HEK293 (cell line): ENCODE results near the gene INCA1.

Experiments
- CTCF ChIP-seq: fragments of 450-650 bp; formaldehyde crosslinking; IDR thresholded peaks from 2 replicates; pipeline ENCODE4 v1.5.1; 2016; ENCODE audit warnings: missing biosample characterization, missing genetic modification characterization
- MZF1 ChIP-seq: fragments of 450-650 bp; formaldehyde crosslinking; IDR thresholded peaks from 2 replicates; pipeline ENCODE4 v1.5.1; 2017; ENCODE audit warnings: missing biosample characterization, missing genetic modification characterization, borderline replicate concordance
- SETDB1 ChIP-seq: IDR thresholded peaks from one replicate; pipeline ENCODE4 v1.6.1; 2017; ENCODE audit warnings: mild to moderate bottlenecking, low read length, moderate library complexity, mixed read lengths; ENCODE audit not compliant: insufficient read length
- TCF7L2 ChIP-seq: IDR thresholded peaks from 2 replicates; pipeline ENCODE4 v1.6.1; 2011; ENCODE audit warnings: low read depth, mild to moderate bottlenecking, inconsistent platforms, low read length, moderate library complexity, borderline replicate concordance
- YY1 ChIP-seq: fragments of 450-650 bp; formaldehyde crosslinking; IDR thresholded peaks from 2 replicates; pipeline ENCODE4 v1.5.1; 2018; ENCODE audit warnings: missing biosample characterization, missing genetic modification characterization
- ZBTB26 ChIP-seq: fragments of 450-650 bp; formaldehyde crosslinking; optimal IDR thresholded peaks from 2 replicates; pipeline ENCODE3; 2016; ENCODE audit warnings: missing biosample characterization, mild to moderate bottlenecking, missing genetic modification characterization
- ZNF157 ChIP-seq: fragments of 450-650 bp; formaldehyde crosslinking; IDR thresholded peaks from 2 replicates; pipeline ENCODE4 v1.5.1; 2016; ENCODE audit warnings: missing biosample characterization, missing genetic modification characterization
- ZNF274 ChIP-seq, 2 experiments: fragments of 200-500 bp in 1 of 2; fragments of 450-650 bp in 1 of 2; sonication (Bioruptor generic) in 1 of 2; formaldehyde crosslinking in 1 of 2; IDR thresholded peaks; 2 replicates each; pipeline versions ENCODE4 v1.5.1 to v1.6.1; 2014 to 2016; ENCODE audit warnings: borderline replicate concordance in 1 of 2, inconsistent platforms in 1 of 2, low read length in 1 of 2, missing biosample characterization in 1 of 2, missing genetic modification characterization in 1 of 2
- ZNF391 ChIP-seq: fragments of 450-650 bp; formaldehyde crosslinking; IDR thresholded peaks from 2 replicates; pipeline ENCODE4 v1.5.1; 2016; ENCODE audit warnings: low read depth, missing biosample characterization, missing genetic modification characterization, borderline replicate concordance
- ZNF423 ChIP-seq: fragments of 450-650 bp; formaldehyde crosslinking; IDR thresholded peaks from 2 replicates; pipeline ENCODE4 v1.5.1; 2016; ENCODE audit warnings: missing biosample characterization, missing genetic modification characterization
- ZNF645 ChIP-seq: fragments of 450-650 bp; formaldehyde crosslinking; IDR thresholded peaks from 2 replicates; pipeline ENCODE4; 2016; ENCODE audit warnings: missing biosample characterization, missing genetic modification characterization
- TF ChIP-seq, protein P1 (sequence below): fragments of 450-650 bp; formaldehyde crosslinking; conservative IDR thresholded peaks from 2 replicates; pipeline ENCODE4 v1.5.1; 2016; ENCODE audit warnings: low read depth, missing biosample characterization, missing genetic modification characterization
- TF ChIP-seq, protein P2 (sequence below): fragments of 450-650 bp; formaldehyde crosslinking; IDR thresholded peaks from 2 replicates; pipeline ENCODE4 v1.5.1; 2016; ENCODE audit warnings: missing biosample characterization, missing genetic modification characterization

DNA sequence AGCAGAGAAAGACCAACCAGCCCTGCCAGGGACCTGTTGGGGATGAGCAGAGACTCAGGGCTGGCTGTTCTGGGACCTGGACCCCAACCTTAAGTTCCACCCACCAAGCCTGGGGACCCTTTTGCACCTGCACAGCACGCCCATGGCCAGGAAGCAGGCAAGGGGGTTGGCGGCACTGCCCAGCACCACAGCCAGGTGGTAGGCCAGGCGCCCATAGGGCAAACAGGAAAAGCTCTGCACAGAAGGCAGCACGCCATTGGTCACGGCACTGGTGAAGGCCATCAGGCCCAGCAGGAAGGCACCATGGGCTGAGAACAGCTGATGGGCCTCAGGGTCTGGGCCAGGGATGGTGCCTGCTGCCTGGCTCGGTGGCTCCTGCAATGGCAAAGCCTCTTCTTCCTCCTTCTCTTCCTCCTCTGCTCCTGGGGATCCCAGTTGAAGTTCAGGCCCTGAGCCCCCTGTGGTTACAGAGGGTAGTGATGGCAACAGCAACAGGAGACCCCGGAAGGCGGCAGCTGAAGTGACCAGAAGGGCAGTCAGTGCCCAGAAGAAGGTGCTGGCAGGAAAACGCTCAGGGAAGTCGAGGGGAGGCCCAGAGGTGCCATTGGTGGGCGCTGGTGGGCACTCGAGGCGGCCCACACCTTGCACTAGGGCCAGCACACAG lies 36.2 kb upstream of the INCA1 start:
- TF ChIP-seq ZBTB26 (tag by site-specific recombination) (no peak), TCF7L2 (no peak), ZNF274 (IDR thresholded peaks at IDR 0.05; ENCODE audit: low read length) (no peak), ZNF274 (tag by site-specific recombination; IDR thresholded peaks at IDR 0.05; ENCODE audit: borderline replicate concordance) (no peak), CTCF (tag by site-specific recombination) (no peak), ZNF391 (tag by site-specific recombination) (no peak), ZNF645 (no peak), ZNF157 (tag by site-specific recombination) (no peak), ZNF423 (tag by site-specific recombination) (no peak), SETDB1 (no peak), MZF1 (no peak), YY1 (no peak)
- TF ChIP-seq, protein P1, sequence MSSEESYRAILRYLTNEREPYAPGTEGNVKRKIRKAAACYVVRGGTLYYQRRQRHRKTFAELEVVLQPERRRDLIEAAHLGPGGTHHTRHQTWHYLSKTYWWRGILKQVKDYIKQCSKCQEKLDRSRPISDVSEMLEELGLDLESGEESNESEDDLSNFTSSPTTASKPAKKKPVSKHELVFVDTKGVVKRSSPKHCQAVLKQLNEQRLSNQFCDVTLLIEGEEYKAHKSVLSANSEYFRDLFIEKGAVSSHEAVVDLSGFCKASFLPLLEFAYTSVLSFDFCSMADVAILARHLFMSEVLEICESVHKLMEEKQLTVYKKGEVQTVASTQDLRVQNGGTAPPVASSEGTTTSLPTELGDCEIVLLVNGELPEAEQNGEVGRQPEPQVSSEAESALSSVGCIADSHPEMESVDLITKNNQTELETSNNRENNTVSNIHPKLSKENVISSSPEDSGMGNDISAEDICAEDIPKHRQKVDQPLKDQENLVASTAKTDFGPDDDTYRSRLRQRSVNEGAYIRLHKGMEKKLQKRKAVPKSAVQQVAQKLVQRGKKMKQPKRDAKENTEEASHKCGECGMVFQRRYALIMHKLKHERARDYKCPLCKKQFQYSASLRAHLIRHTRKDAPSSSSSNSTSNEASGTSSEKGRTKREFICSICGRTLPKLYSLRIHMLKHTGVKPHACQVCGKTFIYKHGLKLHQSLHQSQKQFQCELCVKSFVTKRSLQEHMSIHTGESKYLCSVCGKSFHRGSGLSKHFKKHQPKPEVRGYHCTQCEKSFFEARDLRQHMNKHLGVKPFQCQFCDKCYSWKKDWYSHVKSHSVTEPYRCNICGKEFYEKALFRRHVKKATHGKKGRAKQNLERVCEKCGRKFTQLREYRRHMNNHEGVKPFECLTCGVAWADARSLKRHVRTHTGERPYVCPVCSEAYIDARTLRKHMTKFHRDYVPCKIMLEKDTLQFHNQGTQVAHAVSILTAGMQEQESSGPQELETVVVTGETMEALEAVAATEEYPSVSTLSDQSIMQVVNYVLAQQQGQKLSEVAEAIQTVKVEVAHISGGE (tag by site-specific recombination): no peak
- TF ChIP-seq, protein P2, sequence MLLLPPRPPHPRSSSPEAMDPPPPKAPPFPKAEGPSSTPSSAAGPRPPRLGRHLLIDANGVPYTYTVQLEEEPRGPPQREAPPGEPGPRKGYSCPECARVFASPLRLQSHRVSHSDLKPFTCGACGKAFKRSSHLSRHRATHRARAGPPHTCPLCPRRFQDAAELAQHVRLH: no peak
